ENCODE results near the gene ACSL1.

Gene ACSL1

GRCh38 chr4:184825141-184825895 is 450 bp downstream of the ACSL1 start:
- Mint-ChIP-seq H3K9me3 (ENCODE audit: low read depth) (no peaks in the 10 kb centered on the region), H3K27ac (peak overlapping the region; percentile 90), H3K27me3 (no peaks in the 10 kb centered on the region), H3K4me3 (peak overlapping the region; percentile 92), H3K36me3 (no peaks in the 10 kb centered on the region), H3K4me1 (ENCODE audit: low read depth) (peaks cover 36% of the 10 kb centered on the region)

DNA sequence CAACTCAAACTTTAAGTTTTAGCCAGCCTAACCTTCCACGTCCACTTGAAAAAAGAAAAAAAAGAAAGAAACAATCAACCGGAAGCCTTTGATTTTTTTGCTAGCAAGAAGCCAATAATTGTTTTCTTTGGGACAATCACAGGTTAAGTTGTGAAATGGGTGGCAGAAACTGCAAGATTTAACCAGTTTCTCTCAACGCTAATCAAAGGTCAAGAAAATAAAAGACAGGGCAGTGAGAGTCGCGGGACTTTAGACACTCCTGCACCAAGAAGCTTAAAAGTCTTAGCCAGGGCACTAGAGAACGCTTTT is 1.0 kb downstream of the ACSL1 start:
- peak overlapping the region; percentile 90 for H3K27ac Mint-ChIP-seq
- H3K36me3 Mint-ChIP-seq, result no peaks in the 10 kb centered on the region
- H3K4me3 Mint-ChIP-seq, result peak overlapping the region; percentile 92
- no peaks in the 10 kb centered on the region for H3K27me3 Mint-ChIP-seq
- peaks cover 38% of the 10 kb centered on the region for H3K4me1 Mint-ChIP-seq (ENCODE audit: low read depth)
- H3K9me3 Mint-ChIP-seq (ENCODE audit: low read depth), result no peaks in the 10 kb centered on the region

GRCh38 chr4:184824081-184824775 is 1.5 kb downstream of the ACSL1 start:
- Mint-ChIP-seq H3K4me3 (peak overlapping the region; percentile 92), H3K27ac (peak overlapping the region; percentile 90), H3K27me3 (no peaks in the 10 kb centered on the region), H3K9me3 (ENCODE audit: low read depth) (no peaks in the 10 kb centered on the region), H3K4me1 (ENCODE audit: low read depth) (peaks cover 40% of the 10 kb centered on the region), H3K36me3 (no peaks in the 10 kb centered on the region)

- H3K27me3 Mint-ChIP-seq, result no peaks in the 10 kb centered on the region
- H3K27ac Mint-ChIP-seq, result peak overlapping the region; percentile 46
- no peaks in the 10 kb centered on the region for H3K9me3 Mint-ChIP-seq (ENCODE audit: low read depth)
- H3K4me3 Mint-ChIP-seq, result peak overlapping the region; percentile 92
- H3K4me1 Mint-ChIP-seq (ENCODE audit: low read depth), result peaks cover 48% of the 10 kb centered on the region
- H3K36me3 Mint-ChIP-seq, result no peaks in the 10 kb centered on the region
These were observed 2.8 kb downstream of the ACSL1 start for GRCh38 chr4:184823014-184823413.

- peaks cover 51% of the 10 kb centered on the region for H3K4me1 Mint-ChIP-seq (ENCODE audit: low read depth)
- H3K4me3 Mint-ChIP-seq, result no peak overlapping the region
- H3K36me3 Mint-ChIP-seq, result no peaks in the 10 kb centered on the region
- no peak overlapping the region for H3K27ac Mint-ChIP-seq
- no peaks in the 10 kb centered on the region for H3K27me3 Mint-ChIP-seq
- no peaks in the 10 kb centered on the region for H3K9me3 Mint-ChIP-seq (ENCODE audit: low read depth)
These were observed 3.4 kb downstream of the ACSL1 start for GRCh38 chr4:184822356-184822755.

GRCh38 chr4:184821242-184821641 is 4.5 kb downstream of the ACSL1 start:
- Mint-ChIP-seq H3K36me3 (no peaks in the 10 kb centered on the region), H3K4me3 (no peak overlapping the region), H3K27ac (no peak overlapping the region), H3K27me3 (no peaks in the 10 kb centered on the region), H3K9me3 (ENCODE audit: low read depth) (no peaks in the 10 kb centered on the region), H3K4me1 (ENCODE audit: low read depth) (peaks cover 54% of the 10 kb centered on the region)

DNA sequence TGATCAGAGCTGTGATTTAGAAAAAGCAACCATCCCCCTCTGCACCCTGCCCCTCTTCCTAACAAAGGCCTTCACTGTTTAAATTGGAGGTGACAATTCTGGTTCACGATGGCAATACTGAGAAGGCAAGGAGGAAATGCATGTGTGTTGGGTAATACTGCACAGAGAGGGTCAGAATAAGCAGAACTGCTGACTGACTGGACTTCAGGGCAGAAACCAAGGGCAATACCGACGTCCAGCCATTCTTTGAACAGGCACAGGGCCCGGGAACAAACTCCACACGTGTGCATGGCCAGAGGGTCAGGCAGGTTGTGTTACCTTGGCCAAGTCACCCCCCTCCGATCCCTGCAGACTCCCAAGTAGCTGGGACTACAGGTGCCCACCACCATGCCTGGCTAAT is 6.0 kb downstream of the ACSL1 start:
- Mint-ChIP-seq H3K9me3 (ENCODE audit: low read depth) (no peaks in the 10 kb centered on the region), H3K36me3 (no peaks in the 10 kb centered on the region), H3K27ac (no peak overlapping the region), H3K4me3 (no peak overlapping the region), H3K4me1 (ENCODE audit: low read depth) (peaks cover 62% of the 10 kb centered on the region), H3K27me3 (no peaks in the 10 kb centered on the region)

- Mint-ChIP-seq H3K36me3 (peaks cover 3% of the 10 kb centered on the region), H3K4me3 (no peak overlapping the region), H3K27ac (no peak overlapping the region), H3K4me1 (ENCODE audit: low read depth) (peaks cover 52% of the 10 kb centered on the region), H3K9me3 (ENCODE audit: low read depth) (no peaks in the 10 kb centered on the region), H3K27me3 (no peaks in the 10 kb centered on the region)
These were observed 7.6 kb downstream of the ACSL1 start for GRCh38 chr4:184818216-184818564.

DNA sequence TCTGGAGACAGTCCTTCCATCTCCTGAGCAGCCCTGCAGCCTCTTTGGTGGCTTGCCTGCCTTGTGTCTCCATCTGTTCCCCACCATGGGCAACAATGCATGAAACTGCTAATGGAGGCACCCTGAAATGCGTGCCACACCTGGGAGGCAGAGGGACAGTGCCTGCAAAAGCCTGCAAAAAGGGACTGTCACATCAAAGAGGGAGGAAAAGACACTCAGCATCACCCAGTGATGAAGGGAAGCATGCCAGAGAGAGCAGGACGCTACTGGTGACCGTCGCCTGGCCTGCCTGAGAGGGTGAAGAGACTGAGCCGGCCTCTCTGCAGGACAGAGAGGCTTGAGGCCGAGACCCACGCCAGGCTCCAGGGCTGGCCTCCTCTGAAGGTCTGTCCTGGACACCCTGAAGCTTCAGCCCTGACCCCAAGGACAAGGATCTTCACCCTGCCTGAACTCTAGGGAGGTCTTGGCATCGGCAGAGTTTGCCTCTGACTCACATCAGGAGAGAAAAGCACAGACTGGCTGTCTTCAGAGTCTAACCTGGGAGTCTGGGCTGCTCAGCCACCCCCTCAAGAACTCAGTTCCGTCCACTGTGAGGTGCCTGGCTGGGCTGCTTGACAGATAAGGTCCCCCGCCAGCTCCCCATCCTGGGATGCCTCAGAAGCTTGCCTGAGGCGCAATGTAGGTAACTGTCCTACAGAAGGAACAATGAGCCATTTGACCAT is 8.1 kb downstream of the ACSL1 start:
- Mint-ChIP-seq H3K27me3 (no peaks in the 10 kb centered on the region), H3K36me3 (peaks cover 6% of the 10 kb centered on the region), H3K4me3 (no peak overlapping the region), H3K27ac (no peak overlapping the region), H3K4me1 (ENCODE audit: low read depth) (peaks cover 47% of the 10 kb centered on the region), H3K9me3 (ENCODE audit: low read depth) (no peaks in the 10 kb centered on the region)

GRCh38 chr4:184816962-184817361 is 8.8 kb downstream of the ACSL1 start:
- Mint-ChIP-seq H3K9me3 (ENCODE audit: low read depth) (no peaks in the 10 kb centered on the region), H3K27ac (no peak overlapping the region), H3K4me1 (ENCODE audit: low read depth) (peaks cover 44% of the 10 kb centered on the region), H3K36me3 (peaks cover 8% of the 10 kb centered on the region), H3K4me3 (no peak overlapping the region), H3K27me3 (no peaks in the 10 kb centered on the region)

GRCh38 chr4:184815046-184815877 is 10.5 kb downstream of the ACSL1 start:
- H3K4me1 Mint-ChIP-seq (ENCODE audit: low read depth), result peaks cover 50% of the 10 kb centered on the region
- no peaks in the 10 kb centered on the region for H3K27me3 Mint-ChIP-seq
- no peak overlapping the region for H3K4me3 Mint-ChIP-seq
- no peaks in the 10 kb centered on the region for H3K9me3 Mint-ChIP-seq (ENCODE audit: low read depth)
- H3K36me3 Mint-ChIP-seq, result peaks cover 8% of the 10 kb centered on the region
- H3K27ac Mint-ChIP-seq, result no peak overlapping the region

DNA sequence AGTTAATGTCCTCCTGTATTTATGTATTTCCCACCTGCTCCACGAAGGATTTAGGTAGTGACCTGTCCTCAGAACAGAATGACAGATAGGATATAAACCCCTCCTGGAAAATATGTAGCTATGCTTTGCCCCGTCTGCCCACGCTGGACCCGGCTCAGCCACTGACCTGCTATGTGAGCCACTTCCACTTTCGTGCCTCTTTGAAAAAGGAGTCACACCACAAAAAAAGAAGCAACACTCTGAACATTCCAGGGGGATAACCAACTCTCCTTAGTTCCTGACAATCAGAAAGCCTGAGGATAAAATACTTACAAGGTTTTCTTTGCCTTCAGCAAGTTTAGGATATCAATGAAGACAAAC is 11.1 kb downstream of the ACSL1 start:
- H3K9me3 Mint-ChIP-seq (ENCODE audit: low read depth), result no peaks in the 10 kb centered on the region
- peaks cover 49% of the 10 kb centered on the region for H3K4me1 Mint-ChIP-seq (ENCODE audit: low read depth)
- no peak overlapping the region for H3K27ac Mint-ChIP-seq
- peaks cover 8% of the 10 kb centered on the region for H3K36me3 Mint-ChIP-seq
- no peaks in the 10 kb centered on the region for H3K27me3 Mint-ChIP-seq
- no peak overlapping the region for H3K4me3 Mint-ChIP-seq

DNA sequence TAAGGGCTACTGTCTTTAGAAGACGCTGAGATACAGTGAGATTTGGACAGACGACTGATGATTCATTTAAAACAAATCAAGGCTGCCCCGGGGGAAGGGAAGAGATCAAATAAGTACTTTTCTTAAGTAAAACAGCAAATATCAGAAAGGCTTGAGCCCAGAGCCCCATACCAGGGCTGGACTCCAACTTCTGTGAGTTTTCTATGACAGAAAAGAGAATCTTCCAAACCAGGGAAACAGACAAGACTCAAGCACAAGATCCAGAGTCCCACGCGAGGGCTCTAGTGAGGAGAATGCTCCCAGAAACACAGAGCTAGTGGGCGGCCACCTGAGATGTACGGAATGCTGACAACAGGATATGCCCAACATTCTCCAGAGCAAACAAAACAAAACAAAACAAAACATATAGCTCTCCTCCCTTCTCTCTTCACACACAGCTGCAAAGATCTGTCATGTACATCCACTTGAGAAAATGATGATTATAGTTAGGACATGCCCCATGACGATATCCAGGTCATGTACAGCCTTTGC is 13.1 kb downstream of the ACSL1 start:
- no peaks in the 10 kb centered on the region for H3K27me3 Mint-ChIP-seq
- H3K4me3 Mint-ChIP-seq, result no peak overlapping the region
- peaks cover 8% of the 10 kb centered on the region for H3K36me3 Mint-ChIP-seq
- H3K9me3 Mint-ChIP-seq (ENCODE audit: low read depth), result no peaks in the 10 kb centered on the region
- H3K4me1 Mint-ChIP-seq (ENCODE audit: low read depth), result peaks cover 43% of the 10 kb centered on the region
- no peak overlapping the region for H3K27ac Mint-ChIP-seq

- no peaks in the 10 kb centered on the region for H3K27me3 Mint-ChIP-seq
- H3K9me3 Mint-ChIP-seq (ENCODE audit: low read depth), result no peaks in the 10 kb centered on the region
- H3K27ac Mint-ChIP-seq, result no peak overlapping the region
- H3K36me3 Mint-ChIP-seq, result peaks cover 8% of the 10 kb centered on the region
- H3K4me1 Mint-ChIP-seq (ENCODE audit: low read depth), result peaks cover 40% of the 10 kb centered on the region
- H3K4me3 Mint-ChIP-seq, result no peak overlapping the region
These were observed 13.6 kb downstream of the ACSL1 start for GRCh38 chr4:184812199-184812542.
